Subcutaneous adipose tissue (tissue), 4 donors: ENCODE measurements around the gene TSSK2. TPM values are rescaled to one million over a fixed set of nuclear protein-coding genes. Genes with fewer than 3 reads are reported as not detected.

Source experiments
- total RNA-seq, 4 donors: library from RNA; depleted of rRNA; stranded (reverse); fragments of >200 nt; gene quantifications; one replicate each; pipeline ENCODE4 v1.1.0, GENCODE V29; 2016
- TF ChIP-seq, protein P1 (sequence below): fragments of 450-650 bp; IDR thresholded peaks from one replicate; pipeline ENCODE4 v1.5.1; 2016; ENCODE audit warnings: low read depth, mild to moderate bottlenecking, control low read depth, antibody characterized with exemption, moderate library complexity

TSSK2 gene
- total RNA-seq, 4 donors from 2014 or later: not detected

- TF ChIP-seq, protein P1, sequence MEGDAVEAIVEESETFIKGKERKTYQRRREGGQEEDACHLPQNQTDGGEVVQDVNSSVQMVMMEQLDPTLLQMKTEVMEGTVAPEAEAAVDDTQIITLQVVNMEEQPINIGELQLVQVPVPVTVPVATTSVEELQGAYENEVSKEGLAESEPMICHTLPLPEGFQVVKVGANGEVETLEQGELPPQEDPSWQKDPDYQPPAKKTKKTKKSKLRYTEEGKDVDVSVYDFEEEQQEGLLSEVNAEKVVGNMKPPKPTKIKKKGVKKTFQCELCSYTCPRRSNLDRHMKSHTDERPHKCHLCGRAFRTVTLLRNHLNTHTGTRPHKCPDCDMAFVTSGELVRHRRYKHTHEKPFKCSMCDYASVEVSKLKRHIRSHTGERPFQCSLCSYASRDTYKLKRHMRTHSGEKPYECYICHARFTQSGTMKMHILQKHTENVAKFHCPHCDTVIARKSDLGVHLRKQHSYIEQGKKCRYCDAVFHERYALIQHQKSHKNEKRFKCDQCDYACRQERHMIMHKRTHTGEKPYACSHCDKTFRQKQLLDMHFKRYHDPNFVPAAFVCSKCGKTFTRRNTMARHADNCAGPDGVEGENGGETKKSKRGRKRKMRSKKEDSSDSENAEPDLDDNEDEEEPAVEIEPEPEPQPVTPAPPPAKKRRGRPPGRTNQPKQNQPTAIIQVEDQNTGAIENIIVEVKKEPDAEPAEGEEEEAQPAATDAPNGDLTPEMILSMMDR: no peak
These were observed 4.5 kb upstream of the TSSK2 start for GRCh38 chr22:19126309-19127273.

DNA sequence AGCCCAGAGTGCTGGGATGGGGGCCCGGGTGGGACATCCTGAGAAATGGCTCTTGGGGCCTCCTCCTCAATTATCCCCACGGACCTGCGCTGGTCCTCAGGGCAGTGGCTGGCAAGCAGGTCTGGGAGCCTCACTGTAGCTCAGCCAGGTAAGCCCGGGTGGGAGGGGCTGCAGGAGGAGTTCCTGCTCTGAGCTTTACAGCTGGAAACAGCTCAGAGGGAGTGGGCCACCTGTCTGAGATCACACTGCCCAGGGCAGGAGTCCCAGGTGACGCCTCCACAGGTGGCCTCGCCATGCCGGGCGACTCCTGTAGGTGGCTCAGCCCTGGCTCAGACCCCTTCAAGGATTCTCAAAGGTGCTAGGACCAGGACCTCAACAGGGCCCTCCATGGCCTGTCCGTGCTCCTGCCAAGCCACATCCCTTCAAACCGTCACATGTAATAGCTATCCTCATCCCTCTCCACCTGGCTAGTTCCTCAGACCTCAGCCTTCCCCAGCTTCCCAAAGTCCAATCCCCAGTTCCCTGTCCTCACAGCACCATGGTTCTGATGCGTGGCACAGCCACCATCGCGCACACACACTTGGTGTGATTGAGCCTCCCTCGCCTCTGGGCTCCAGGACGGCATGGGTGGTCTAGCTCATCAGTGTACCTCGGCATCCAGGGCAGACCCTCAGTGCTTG is 3.6 kb upstream of the TSSK2 start:
- TF ChIP-seq, protein P1: no peak

DNA sequence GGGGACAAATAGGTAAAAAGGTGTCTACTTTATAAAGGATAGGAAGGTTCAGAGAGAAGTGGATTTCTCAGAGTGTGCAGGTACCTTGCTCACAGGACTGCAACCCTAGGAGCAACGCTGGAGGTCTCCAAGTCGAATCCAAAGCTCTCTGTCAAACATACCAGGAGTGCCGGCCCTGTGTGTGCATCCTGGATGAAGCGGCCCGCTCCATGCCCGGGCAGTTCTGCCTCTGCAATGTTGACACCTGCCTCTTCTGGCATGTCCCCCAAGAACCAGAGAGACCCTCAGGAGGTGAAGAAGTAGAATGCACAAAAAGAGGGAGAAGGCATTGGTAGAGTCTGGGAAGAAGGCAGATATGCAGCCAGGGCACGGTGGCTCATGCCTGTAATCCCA is 3.1 kb upstream of the TSSK2 start:
- TF ChIP-seq, protein P1: no peak

- TF ChIP-seq, protein P1: no peak
These were observed 2.0 kb upstream of the TSSK2 start for GRCh38 chr22:19128946-19129727.

DNA sequence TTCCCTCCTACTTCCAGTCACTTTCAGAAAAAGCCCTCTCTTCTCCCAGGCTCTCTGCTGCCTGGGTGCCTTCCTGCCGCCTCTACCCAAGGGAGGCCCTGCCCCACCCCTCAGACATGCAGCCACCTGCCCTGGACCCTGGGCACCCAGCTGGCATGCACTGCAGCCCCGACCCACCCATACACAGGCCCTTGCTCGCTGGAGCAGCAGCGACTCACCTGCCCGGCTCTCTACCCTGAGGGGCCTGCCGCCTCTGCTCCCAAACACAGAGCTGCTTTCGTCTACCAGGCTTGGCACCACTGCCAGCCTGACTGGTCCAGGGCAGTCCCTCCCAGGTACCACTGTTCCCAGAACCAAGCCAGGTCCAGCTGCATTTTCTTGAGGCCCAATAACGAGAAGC is 1.2 kb upstream of the TSSK2 start:
- TF ChIP-seq, protein P1: no peak

GRCh38 chr22:19131685-19132015 is 542 bp downstream of the TSSK2 start:
- TF ChIP-seq, protein P1: no peak

DNA sequence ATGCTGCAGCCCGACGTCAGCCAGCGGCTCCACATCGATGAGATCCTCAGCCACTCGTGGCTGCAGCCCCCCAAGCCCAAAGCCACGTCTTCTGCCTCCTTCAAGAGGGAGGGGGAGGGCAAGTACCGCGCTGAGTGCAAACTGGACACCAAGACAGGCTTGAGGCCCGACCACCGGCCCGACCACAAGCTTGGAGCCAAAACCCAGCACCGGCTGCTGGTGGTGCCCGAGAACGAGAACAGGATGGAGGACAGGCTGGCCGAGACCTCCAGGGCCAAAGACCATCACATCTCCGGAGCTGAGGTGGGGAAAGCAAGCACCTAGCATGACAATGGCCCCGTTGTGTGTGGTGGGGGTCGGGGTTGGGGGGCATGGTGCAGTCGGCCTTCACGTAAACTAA is 1.0 kb downstream of the TSSK2 start:
- TF ChIP-seq, protein P1: no peak
